HG02970 (cell line): ENCODE results near the gene NT5C2.
"Not testable (repeated sequence)": the region's sequence is repeated elsewhere in the genome, so short reads cannot be mapped to it uniquely, and the experiment has no call there.

Source experiments
- ATAC-seq: cut with Tn5 transposase; IDR thresholded peaks from one replicate; pipeline ENCODE4 v1.9.1; 2021; ENCODE audit warnings: mild to moderate bottlenecking, moderate library complexity, moderate number of reproducible peaks; ENCODE audit not compliant: unreplicated experiment, low FRiP score

NT5C2 gene

DNA sequence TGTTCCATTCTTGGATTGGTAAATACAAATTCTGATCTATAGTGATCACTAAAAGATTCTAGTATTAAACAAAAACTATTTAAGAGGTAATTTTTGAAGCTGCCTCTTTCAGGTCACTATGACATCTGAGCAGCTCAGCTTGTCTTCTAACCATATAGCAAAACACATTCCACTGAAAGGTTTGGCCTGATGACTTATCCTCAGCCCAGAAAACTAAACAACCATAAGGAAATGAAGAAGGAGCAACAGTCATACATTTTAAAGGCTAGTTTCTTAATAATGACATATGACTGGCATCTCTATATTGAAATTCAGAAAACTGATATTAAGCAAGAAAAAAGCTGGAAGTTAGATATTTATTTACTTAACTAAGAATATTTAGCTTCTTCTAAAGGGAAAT is 24.6 kb downstream of the NT5C2 start:
- no peak for ATAC-seq

GRCh38 chr10:103167554-103167953 is 25.5 kb downstream of the NT5C2 start:
- ATAC-seq: not testable (repeated sequence)

DNA sequence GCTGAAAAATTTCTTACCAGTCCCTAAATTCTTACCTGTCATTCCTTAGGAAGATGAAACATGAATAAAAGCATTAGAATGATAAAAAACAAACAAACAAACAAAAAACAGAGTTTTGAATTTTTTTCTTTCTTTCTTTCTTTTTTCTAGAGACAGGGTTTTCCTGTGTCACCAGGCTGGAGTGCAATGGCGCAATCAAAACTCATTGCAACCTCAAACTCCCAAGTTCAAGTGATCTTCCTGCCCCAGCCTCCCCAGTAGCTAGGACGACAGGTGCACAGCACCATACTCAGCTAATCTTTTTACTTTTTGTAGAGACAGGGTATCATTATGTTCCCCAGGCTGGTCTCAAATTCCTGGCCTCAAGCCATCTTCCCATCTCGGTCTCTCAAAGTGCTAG is 26.5 kb downstream of the NT5C2 start:
- ATAC-seq: no peak

- not testable (repeated sequence) for ATAC-seq
Observed at GRCh38 chr10:103163766-103164403, 29.2 kb downstream of the NT5C2 start.

- ATAC-seq: no peak
Observed at GRCh38 chr10:103157246-103157645, 35.8 kb downstream of the NT5C2 start.

- no peak for ATAC-seq
Observed at GRCh38 chr10:103155471-103156085, 37.5 kb downstream of the NT5C2 start.

GRCh38 chr10:103154521-103155299 is 38.4 kb downstream of the NT5C2 start:
- no peak for ATAC-seq

DNA sequence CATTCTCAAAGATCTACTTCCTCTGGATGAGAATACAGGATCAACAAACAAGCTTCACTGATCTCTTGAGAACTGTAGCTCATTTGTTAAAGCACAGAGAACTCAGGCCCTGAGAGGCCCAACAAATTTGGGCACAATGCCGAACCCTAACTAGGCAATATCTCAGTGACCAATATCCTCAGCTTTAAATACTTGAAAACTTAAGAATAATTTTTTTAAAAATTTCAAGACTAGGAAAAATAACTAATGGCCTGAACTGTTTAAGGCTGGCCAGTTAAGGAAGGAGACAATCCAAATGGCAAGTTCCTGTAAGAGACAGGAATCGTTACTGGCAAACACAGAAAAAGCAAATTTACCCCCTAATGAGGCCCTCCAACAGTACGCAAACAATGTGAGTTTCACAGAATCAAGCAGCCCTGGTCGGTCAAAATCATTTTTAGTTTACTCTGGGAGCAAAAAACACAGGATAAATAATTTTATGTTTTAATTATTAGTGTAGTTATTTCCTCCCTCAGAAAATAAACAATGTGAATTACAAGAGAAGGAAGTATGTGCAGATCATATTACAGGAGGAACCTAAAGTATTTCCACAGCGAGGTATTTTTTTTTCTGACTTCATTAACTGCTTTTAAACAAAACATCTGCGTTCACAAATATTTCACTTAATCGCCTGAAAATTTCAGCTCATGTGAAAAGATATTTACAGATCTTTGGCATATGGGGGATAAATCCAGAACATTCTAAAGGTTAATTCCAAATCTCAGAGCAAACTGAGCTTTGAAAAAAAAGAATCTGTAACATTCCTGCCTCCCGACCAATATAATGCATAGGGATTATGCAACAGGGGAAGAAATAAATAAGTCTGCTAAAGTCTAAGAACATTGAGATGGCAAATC is 39.5 kb downstream of the NT5C2 start:
- ATAC-seq: no peak

GRCh38 chr10:103149991-103150622 is 43.0 kb downstream of the NT5C2 start:
- no peak for ATAC-seq

DNA sequence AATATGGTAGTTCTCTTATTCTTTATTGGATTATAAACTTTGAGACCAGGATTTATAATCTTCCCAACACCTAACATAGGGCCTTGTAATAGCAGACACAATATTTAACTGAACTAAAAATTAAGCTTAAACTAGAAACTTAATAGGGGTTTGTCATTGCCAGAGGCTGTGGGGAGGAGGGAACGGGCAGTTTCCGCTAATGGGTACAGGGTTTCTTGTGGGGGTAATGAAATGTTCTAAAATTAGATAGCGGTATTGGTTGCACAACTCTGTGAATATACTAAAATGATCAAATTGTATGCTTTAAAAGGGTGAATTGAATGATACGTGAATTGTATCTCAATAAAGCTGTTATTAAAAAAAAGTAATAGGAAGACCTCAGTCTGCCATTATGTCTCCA is 45.4 kb downstream of the NT5C2 start:
- no peak for ATAC-seq

- ATAC-seq: no peak
Observed at GRCh38 chr10:103145860-103146466, 47.1 kb downstream of the NT5C2 start.

GRCh38 chr10:103145046-103145445 is 48.0 kb downstream of the NT5C2 start:
- ATAC-seq: no peak

- ATAC-seq: no peak
Observed at GRCh38 chr10:103144041-103144440, 49.0 kb downstream of the NT5C2 start.

DNA sequence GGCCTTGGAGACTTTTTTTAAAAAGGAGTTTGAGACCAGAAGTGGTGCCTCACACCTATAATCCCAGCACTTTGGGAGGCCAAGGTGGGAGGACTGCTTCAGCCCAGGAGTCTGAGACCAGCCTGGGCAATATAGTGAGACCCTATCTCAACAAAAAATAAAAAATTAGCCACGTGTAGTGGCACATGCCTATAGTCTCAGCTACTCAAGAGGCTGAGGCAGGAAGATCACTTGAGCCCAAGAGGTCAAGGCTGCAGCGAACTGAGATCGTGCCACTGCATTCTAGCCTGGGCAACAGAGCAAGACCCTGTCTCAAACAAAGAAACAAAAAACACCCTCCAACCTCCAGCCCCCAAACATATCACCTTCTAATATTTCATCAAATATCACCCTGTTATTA is 49.4 kb downstream of the NT5C2 start:
- ATAC-seq: not testable (repeated sequence)

GRCh38 chr10:103141950-103142349 is 51.1 kb downstream of the NT5C2 start:
- ATAC-seq: no peak

- no peak for ATAC-seq
Observed at GRCh38 chr10:103140469-103140868, 52.6 kb downstream of the NT5C2 start.

DNA sequence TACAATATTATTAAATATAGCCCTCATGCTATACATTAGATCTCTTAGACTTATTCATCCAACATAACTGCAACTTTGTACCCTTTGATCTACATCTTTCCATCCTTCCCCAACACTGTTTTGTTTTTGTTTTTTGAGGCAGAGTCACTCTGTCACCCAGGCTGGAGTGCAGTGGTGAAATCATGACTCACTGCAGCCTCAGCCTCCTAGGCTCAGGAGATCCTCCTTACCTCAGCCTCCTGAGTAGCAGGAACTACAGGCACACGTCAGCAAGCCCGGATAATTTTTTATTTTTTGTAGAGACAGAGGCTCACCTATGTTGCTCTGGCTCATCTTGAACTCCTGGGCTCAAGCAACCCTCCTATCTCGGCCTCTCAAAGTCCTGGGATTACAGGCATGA is 53.3 kb downstream of the NT5C2 start:
- no peak for ATAC-seq

- ATAC-seq: not testable (repeated sequence)
Observed at GRCh38 chr10:103135168-103135567, 57.9 kb downstream of the NT5C2 start.

DNA sequence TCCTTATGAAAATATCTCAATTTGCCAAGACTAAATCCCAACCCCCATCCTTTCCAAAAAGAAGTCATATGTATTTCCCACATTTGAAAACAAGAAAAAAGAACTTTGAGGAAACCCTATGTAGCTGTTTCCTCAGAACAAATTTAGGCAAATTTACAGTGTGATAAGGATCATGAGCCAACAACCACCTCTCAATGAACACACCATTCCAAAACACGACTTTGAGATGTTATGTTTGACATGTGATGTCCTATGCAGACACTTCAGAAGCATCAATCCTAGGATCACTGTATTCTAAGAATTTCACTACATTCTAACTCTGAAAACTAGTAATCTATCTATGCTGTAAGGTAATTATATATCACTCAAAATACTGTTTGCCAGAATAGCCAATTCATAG is 62.2 kb downstream of the NT5C2 start:
- no peak for ATAC-seq

DNA sequence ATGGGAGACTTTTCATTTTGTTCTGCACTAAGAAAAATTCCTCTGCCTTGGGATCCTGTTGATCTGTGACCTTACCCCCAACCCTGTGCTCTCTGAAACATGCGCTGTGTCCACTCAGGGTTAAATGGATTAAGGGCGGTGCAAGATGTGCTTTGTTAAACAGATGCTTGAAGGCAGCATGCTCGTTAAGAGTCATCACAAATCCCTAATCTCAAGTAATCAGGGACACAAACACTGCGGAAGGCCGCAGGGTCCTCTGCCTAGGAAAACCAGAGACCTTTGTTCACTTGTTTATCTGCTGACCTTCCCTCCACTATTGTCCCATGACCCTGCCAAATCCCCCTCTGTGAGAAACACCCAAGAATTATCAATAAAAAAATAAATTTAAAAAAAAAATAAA is 62.9 kb downstream of the NT5C2 start:
- ATAC-seq: not testable (repeated sequence)
